Activated CD4-positive, alpha-beta memory T cell treated with anti-CD3 and anti-CD28 coated beads for 36 hours (primary cell): Measurements from ENCODE around the gene ZSWIM3. TPM values are rescaled to one million over a fixed set of nuclear protein-coding genes. Genes with fewer than 3 reads are reported as not detected.

ENCODE experiments used
- CTCF ChIA-PET: fragments of 350-600 bp; sonication (Branson Sonifier 250); formaldehyde crosslinking; loops from one replicate; lab custom pipeline; 2021; ENCODE audit warnings: antibody characterized with exemption, inconsistent platforms; lab: Charles Lee
- POLR2A ChIA-PET: fragments of 350-600 bp; sonication (Branson Sonifier 250); formaldehyde crosslinking; loops from one replicate; lab custom pipeline; 2021; ENCODE audit warnings: antibody characterized with exemption; lab: Charles Lee
- DNase-seq: peaks from one replicate; pipeline ENCODE4 v3.0.0-alpha.2; 2020
- H3K27ac Mint-ChIP-seq: one replicate; pipeline ENCODE4 v1.8.0; 2021; ENCODE audit warnings: mixed read lengths
- H3K27me3 Mint-ChIP-seq: one replicate; pipeline ENCODE4 v1.8.0; 2021; ENCODE audit warnings: mixed read lengths
- H3K36me3 Mint-ChIP-seq: one replicate; pipeline ENCODE4 v1.8.0; 2021; ENCODE audit warnings: mixed read lengths
- H3K4me1 Mint-ChIP-seq: one replicate; pipeline ENCODE4 v1.8.0; 2021; ENCODE audit warnings: low read depth, mixed read lengths
- H3K4me3 Mint-ChIP-seq: one replicate; pipeline ENCODE4 v1.8.0; 2021; ENCODE audit warnings: mild to moderate bottlenecking, mixed read lengths
- H3K9me3 Mint-ChIP-seq: one replicate; pipeline ENCODE4 v1.8.0; 2021; ENCODE audit warnings: mixed read lengths
- intact Hi-C: fragments of 100-400 bp; cut with micrococcal nuclease; formaldehyde crosslinking; loops from one replicate; pipeline ENCODE4 v1.15.1; 2023
- total RNA-seq, 2 experiments: library from RNA; stranded (reverse); gene quantifications; one replicate each; pipeline ENCODE4 v1.2.3, GENCODE V29; 2021

ZSWIM3 gene
- total RNA-seq = 1 to 10 TPM; 4.7 TPM

GRCh38 chr20:45857114-45857881 is at the start of gene ZSWIM3, which contains the start of gene ACOT8:
Gene ZSWIM3, plus strand, starts transcription at chr20:45857614. Its CDS starts 212 bp downstream, at chr20:45857826.
Gene ACOT8, minus strand, starts transcription at chr20:45857392. Its CDS starts 77 bp downstream, at chr20:45857315.
- DNase-seq = peak; percentile 96
- ChIA-PET CTCF (interaction anchor here (0.9 to 1.4 kb wide), 2 partner anchors 16 to 113 kb away, joined by 3 read pairs; no protein-coding TSS in a partner anchor), POLR2A (interaction anchor here (1.1 to 3.0 kb wide), 4 partner anchors 21 to 77 kb away, joined by 3 to 13 read pairs (median 10); partner anchors contain the start of genes CTSA, NEURL2, PCIF1 and ZSWIM1)
- Mint-ChIP-seq H3K4me3 (peak within 1 kb of the TSS; percentile 97), H3K4me1 (peaks cover 35% of the 10 kb centered on the region), H3K27me3 (no peaks in the 10 kb centered on the region), H3K27ac (peak within 1 kb of the TSS; percentile 97), H3K9me3 (no peaks in the 10 kb centered on the region), H3K36me3 (no peaks in the 10 kb centered on the region)
- intact Hi-C loops = loop anchor here (1.0 kb wide), 6 partner anchors 24 to 114 kb away; partner anchors contain the start of genes UBE2C and ZSWIM1

- DNase-seq = no peak
- Mint-ChIP-seq H3K4me1 (peaks cover 9% of the 10 kb centered on the region), H3K9me3 (no peaks in the 10 kb centered on the region), H3K27me3 (no peaks in the 10 kb centered on the region), H3K36me3 (peaks cover 31% of the 10 kb centered on the region), H3K4me3 (no peak overlapping the region), H3K27ac (peak overlapping the region; percentile 68)
- CTCF ChIA-PET = interaction anchor here (1.4 to 2.0 kb wide), 2 partner anchors 11 to 40 kb away, joined by 6 to 15 read pairs; no protein-coding TSS in a partner anchor
- POLR2A ChIA-PET = no interaction called here
- intact Hi-C loops = loop anchor here (5.0 to 10.0 kb wide), 2 partner anchors 162 to 554 kb away; partner anchors contain the start of gene ZNF335
These were observed 47.0 kb upstream of the ZSWIM3 start for GRCh38 chr20:45810191-45810970.

- ChIA-PET POLR2A (interaction anchor here (0.8 to 2.0 kb wide), 7 partner anchors 12 to 158 kb away, joined by 3 to 12 read pairs (median 4); partner anchors contain the start of genes DNTTIP1, PCIF1 and WFDC3), CTCF (interaction anchor here (0.8 to 1.6 kb wide), 6 partner anchors 9 to 175 kb away, joined by 3 to 6 read pairs (median 4); no protein-coding TSS in a partner anchor)
- no peaks in the 10 kb centered on the region for H3K27me3 Mint-ChIP-seq
- peak within 1 kb of the TSS; percentile 68 for H3K27ac Mint-ChIP-seq
- intact Hi-C loops = loop anchor here (1.0 to 10.0 kb wide), 5 partner anchors 20 to 552 kb away; partner anchors contain the start of genes ACOT8, ZNF335 and ZSWIM3
- peak within 1 kb of the TSS; percentile 91 for H3K4me3 Mint-ChIP-seq
- no peaks in the 10 kb centered on the region for H3K9me3 Mint-ChIP-seq
- peaks cover 13% of the 10 kb centered on the region for H3K4me1 Mint-ChIP-seq
- peaks cover 41% of the 10 kb centered on the region for H3K36me3 Mint-ChIP-seq
- peak; percentile 98 for DNase-seq
These were observed 45.0 kb upstream of the ZSWIM3 start, which contains the start of gene UBE2C for GRCh38 chr20:45812157-45813005. Gene UBE2C, plus strand, starts transcription at chr20:45812644. Its CDS starts 52 bp downstream, at chr20:45812696.

- Mint-ChIP-seq H3K27ac (peak overlapping the region; percentile 68), H3K4me3 (peak overlapping the region; percentile 91), H3K9me3 (no peaks in the 10 kb centered on the region), H3K27me3 (no peaks in the 10 kb centered on the region), H3K4me1 (peaks cover 13% of the 10 kb centered on the region), H3K36me3 (peaks cover 41% of the 10 kb centered on the region)
- ChIA-PET POLR2A (interaction anchor here (0.8 to 2.0 kb wide), 8 partner anchors 11 to 158 kb away, joined by 3 to 12 read pairs (median 4); partner anchors contain the start of genes DNTTIP1, PCIF1 and WFDC3), CTCF (interaction anchor here (0.8 to 1.6 kb wide), 7 partner anchors 9 to 174 kb away, joined by 3 to 6 read pairs (median 3); partner anchors contain the start of gene PCIF1)
- no peak for DNase-seq
- intact Hi-C loops = loop anchor here (2.0 to 10.0 kb wide), 3 partner anchors 20 to 552 kb away; partner anchors contain the start of gene ZNF335
These were observed 44.4 kb upstream of the ZSWIM3 start for GRCh38 chr20:45813006-45813340.

- Mint-ChIP-seq H3K4me1 (peaks cover 13% of the 10 kb centered on the region), H3K4me3 (peak overlapping the region; percentile 91), H3K36me3 (peaks cover 41% of the 10 kb centered on the region), H3K27ac (peak overlapping the region; percentile 68), H3K27me3 (no peaks in the 10 kb centered on the region), H3K9me3 (no peaks in the 10 kb centered on the region)
- intact Hi-C loops = loop anchor here (2.0 to 10.0 kb wide), 3 partner anchors 21 to 551 kb away; partner anchors contain the start of gene ZNF335
- ChIA-PET POLR2A (interaction anchor here (0.8 to 2.0 kb wide), 5 partner anchors 10 to 157 kb away, joined by 4 to 12 read pairs (median 6); partner anchors contain the start of gene PCIF1), CTCF (interaction anchor here (1.0 to 1.6 kb wide), 6 partner anchors 8 to 174 kb away, joined by 3 to 6 read pairs (median 3); partner anchors contain the start of gene PCIF1)
- DNase-seq = no peak
These were observed 43.9 kb upstream of the ZSWIM3 start for GRCh38 chr20:45813489-45813888.

GRCh38 chr20:45814314-45814713 is 43.1 kb upstream of the ZSWIM3 start:
- no peak overlapping the region for H3K27ac Mint-ChIP-seq
- intact Hi-C loops = loop anchor here (5.0 to 10.0 kb wide), 2 partner anchors 158 to 550 kb away; partner anchors contain the start of gene ZNF335
- peaks cover 13% of the 10 kb centered on the region for H3K4me1 Mint-ChIP-seq
- ChIA-PET CTCF (interaction anchor here (1.6 kb wide), 1 partner anchor 120 kb away, joined by 3 read pairs; the partner anchor contains the start of gene PCIF1), POLR2A (interaction anchor here (0.6 to 2.0 kb wide), 4 partner anchors 10 to 156 kb away, joined by 3 to 12 read pairs (median 5); partner anchors contain the start of gene PCIF1)
- no peaks in the 10 kb centered on the region for H3K9me3 Mint-ChIP-seq
- no peak for DNase-seq
- no peak overlapping the region for H3K4me3 Mint-ChIP-seq
- peaks cover 39% of the 10 kb centered on the region for H3K36me3 Mint-ChIP-seq
- no peaks in the 10 kb centered on the region for H3K27me3 Mint-ChIP-seq

- H3K27ac Mint-ChIP-seq = no peak overlapping the region
- POLR2A ChIA-PET = interaction anchor here (0.6 to 1.5 kb wide), 5 partner anchors 8 to 151 kb away, joined by 3 read pairs; no protein-coding TSS in a partner anchor
- no peak for DNase-seq
- peaks cover 33% of the 10 kb centered on the region for H3K36me3 Mint-ChIP-seq
- peaks cover 9% of the 10 kb centered on the region for H3K4me1 Mint-ChIP-seq
- no peaks in the 10 kb centered on the region for H3K9me3 Mint-ChIP-seq
- peaks cover 1% of the 10 kb centered on the region for H3K27me3 Mint-ChIP-seq
- CTCF ChIA-PET = no interaction called here
- intact Hi-C loops = loop anchor here (10.0 kb wide), 1 partner anchor 548 kb away; no protein-coding TSS in a partner anchor
- no peak overlapping the region for H3K4me3 Mint-ChIP-seq
These were observed 40.5 kb upstream of the ZSWIM3 start for GRCh38 chr20:45816951-45817350.

GRCh38 chr20:45817376-45818194 is 39.8 kb upstream of the ZSWIM3 start:
- peaks cover 31% of the 10 kb centered on the region for H3K36me3 Mint-ChIP-seq
- DNase-seq = no peak
- intact Hi-C loops = loop anchor here (10.0 kb wide), 1 partner anchor 547 kb away; no protein-coding TSS in a partner anchor
- POLR2A ChIA-PET = interaction anchor here (0.6 to 1.5 kb wide), 4 partner anchors 9 to 141 kb away, joined by 3 read pairs; no protein-coding TSS in a partner anchor
- H3K9me3 Mint-ChIP-seq = no peaks in the 10 kb centered on the region
- H3K27ac Mint-ChIP-seq = no peak overlapping the region
- CTCF ChIA-PET = no interaction called here
- H3K4me1 Mint-ChIP-seq = peaks cover 7% of the 10 kb centered on the region
- H3K27me3 Mint-ChIP-seq = peaks cover 8% of the 10 kb centered on the region
- no peak overlapping the region for H3K4me3 Mint-ChIP-seq

GRCh38 chr20:45818239-45818638 is 39.2 kb upstream of the ZSWIM3 start:
- Mint-ChIP-seq H3K36me3 (peaks cover 25% of the 10 kb centered on the region), H3K9me3 (no peaks in the 10 kb centered on the region), H3K27me3 (peaks cover 12% of the 10 kb centered on the region), H3K27ac (no peak overlapping the region), H3K4me1 (peaks cover 10% of the 10 kb centered on the region), H3K4me3 (no peak overlapping the region)
- ChIA-PET POLR2A (no interaction called here), CTCF (no interaction called here)
- intact Hi-C loops = loop anchor here (10.0 kb wide), 1 partner anchor 547 kb away; no protein-coding TSS in a partner anchor
- DNase-seq = no peak
